ENCODE data around the gene PLA2G4B.

Gene PLA2G4B, protein sequence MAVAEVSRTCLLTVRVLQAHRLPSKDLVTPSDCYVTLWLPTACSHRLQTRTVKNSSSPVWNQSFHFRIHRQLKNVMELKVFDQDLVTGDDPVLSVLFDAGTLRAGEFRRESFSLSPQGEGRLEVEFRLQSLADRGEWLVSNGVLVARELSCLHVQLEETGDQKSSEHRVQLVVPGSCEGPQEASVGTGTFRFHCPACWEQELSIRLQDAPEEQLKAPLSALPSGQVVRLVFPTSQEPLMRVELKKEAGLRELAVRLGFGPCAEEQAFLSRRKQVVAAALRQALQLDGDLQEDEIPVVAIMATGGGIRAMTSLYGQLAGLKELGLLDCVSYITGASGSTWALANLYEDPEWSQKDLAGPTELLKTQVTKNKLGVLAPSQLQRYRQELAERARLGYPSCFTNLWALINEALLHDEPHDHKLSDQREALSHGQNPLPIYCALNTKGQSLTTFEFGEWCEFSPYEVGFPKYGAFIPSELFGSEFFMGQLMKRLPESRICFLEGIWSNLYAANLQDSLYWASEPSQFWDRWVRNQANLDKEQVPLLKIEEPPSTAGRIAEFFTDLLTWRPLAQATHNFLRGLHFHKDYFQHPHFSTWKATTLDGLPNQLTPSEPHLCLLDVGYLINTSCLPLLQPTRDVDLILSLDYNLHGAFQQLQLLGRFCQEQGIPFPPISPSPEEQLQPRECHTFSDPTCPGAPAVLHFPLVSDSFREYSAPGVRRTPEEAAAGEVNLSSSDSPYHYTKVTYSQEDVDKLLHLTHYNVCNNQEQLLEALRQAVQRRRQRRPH

GRCh38 chr15:41838400-41838897 lies at the start of gene PLA2G4B:
TSS of gene PLA2G4B (plus strand) at chr15:41838847. CDS start at chr15:41838914, 67 bp downstream.
- no peak for DNase-seq

DNA sequence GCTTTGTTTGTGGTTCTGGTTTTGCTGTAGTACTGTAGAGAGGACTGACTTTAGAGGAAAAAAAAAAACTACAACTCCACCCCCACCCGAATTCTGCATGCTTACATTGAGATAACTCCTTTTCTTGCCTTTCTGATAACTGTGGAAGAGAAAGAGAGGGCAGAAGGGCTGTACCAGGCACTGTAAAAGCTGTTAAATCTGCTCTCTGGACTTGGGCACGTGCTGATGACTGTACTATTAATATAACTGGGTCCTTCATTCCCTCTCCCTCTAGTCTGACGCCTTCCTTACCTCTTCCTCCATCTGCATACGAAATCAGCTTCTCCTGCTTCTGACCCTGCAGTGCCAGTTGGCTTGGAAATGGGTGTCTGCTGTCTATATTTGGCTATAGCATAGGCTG lies 49.4 kb upstream of the PLA2G4B start:
- DNase-seq = no peak

DNA sequence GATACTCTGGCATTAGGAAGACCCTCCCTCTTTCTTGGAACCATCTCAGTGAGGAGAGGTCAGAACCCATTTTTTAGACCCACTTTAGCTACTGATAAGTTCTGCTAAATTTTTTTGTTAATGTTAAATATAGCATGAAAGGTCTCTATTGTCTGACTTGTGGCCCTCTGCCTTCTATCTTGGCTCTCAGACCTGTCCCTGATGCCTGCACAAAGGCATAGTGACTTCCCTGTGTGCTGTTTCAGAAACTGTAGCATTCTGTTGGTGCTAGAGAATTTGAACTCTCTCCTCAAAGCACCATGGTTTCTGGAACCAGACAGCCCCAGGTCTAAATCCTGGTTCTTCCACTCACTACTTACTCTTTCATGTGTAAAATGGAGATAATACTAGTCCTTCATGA lies 49.0 kb upstream of the PLA2G4B start:
- DNase-seq = no peak

GRCh38 chr15:41790169-41790568 lies 48.5 kb upstream of the PLA2G4B start:
- DNase-seq = no peak

DNA sequence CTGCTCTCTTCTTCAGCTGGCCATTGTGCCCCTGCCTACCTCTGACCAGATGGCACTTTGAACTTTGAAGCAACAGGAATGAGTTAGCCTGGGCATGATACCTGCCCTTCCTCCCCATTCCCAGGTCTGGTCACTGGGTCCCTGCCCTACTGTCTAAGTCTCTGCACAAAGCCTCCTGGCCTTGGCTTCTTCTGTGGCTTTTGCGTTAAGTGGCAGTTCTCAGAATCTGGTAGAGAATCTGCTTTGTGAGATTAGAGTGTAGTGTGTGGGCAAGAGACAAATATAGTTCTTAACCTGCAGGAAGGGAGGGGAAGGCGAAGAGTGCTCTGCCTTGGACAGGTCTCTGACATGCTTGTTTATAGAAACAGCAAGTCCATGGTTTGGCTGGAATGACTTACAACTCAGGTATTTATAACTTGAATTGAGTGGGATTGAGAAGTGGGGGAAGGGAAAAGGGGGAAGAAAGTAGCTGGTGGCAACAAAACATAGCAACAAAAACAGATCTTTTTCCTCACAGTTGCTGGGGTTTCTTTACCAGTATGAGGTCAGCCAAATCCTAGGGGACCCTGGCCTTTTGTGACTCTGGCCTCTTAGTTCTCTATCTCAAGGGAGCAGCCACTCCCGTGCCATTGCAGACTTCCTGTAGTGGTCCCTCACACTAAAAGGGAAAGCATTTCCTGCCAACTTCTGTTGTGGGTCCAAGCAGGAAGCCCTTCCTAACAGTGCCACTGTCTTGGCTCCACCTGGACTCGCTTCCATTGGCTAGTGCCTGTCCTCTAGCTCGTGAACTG lies 47.7 kb upstream of the PLA2G4B start:
- DNase-seq = no peak

DNA sequence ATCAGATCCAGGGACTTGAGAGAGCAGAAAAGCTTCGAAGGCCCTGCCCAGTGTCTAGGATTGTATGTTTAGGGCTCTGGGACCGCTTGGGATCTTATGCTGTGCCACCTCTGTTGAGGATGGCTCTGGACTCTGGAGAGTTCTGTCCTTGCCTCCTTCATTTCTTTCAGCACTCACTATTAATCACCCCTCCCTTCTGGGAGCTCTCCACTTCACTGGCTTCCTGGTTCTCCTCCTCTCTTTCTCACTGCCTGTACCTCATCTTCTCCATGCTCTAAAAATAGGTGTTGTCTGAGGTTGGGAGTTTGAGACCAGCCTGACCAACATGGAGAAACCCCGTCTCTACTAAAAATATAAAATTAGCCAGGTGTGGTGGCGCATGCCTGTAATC lies 47.1 kb upstream of the PLA2G4B start:
- DNase-seq = no peak

- DNase-seq = no peak
These were observed 46.5 kb upstream of the PLA2G4B start for GRCh38 chr15:41792000-41792637.

- DNase-seq = no peak
These were observed 44.6 kb upstream of the PLA2G4B start for GRCh38 chr15:41794081-41794480.

- DNase-seq = no peak
These were observed 42.4 kb upstream of the PLA2G4B start for GRCh38 chr15:41795996-41796856.

DNA sequence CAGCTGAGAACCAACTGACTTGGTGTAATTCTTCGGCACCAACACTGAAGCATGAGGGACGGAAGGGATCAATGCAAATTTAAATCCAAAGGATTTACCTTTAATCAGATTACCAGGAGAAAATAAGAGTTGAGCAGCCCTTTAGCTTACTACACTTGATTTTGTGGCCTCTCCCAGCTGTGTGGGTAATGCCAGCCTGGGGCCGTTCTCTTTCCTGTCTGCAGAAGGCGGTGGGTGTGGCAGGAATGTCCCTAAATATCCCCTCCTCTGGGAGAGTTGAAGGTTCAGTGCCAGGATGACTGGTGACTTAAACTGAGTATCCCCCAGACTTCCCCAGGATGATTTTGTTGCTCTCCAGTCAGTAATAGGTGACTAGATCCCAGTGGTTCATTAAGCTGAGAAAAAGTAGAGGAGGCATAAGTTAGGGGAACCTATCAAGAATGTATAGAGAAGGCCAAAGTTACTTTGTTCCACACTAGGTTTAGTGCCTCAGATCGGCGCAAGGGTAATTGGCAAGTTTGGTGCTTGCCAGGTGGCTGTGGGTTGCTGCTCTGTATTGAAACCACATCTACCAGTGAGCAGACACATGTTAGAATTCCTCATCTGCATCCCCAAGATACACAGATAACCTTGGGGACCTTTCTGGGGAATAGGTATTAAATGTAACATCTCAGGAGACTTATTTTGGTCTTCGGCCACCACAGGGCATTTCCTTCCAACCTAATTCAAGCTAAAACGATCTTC lies 41.3 kb upstream of the PLA2G4B start:
- DNase-seq = no peak

GRCh38 chr15:41798607-41799487 lies 39.8 kb upstream of the PLA2G4B start:
- DNase-seq = no peak

- DNase-seq = no peak
These were observed 39.2 kb upstream of the PLA2G4B start for GRCh38 chr15:41799488-41799805.

GRCh38 chr15:41801185-41801584 lies 37.5 kb upstream of the PLA2G4B start:
- DNase-seq = no peak

DNA sequence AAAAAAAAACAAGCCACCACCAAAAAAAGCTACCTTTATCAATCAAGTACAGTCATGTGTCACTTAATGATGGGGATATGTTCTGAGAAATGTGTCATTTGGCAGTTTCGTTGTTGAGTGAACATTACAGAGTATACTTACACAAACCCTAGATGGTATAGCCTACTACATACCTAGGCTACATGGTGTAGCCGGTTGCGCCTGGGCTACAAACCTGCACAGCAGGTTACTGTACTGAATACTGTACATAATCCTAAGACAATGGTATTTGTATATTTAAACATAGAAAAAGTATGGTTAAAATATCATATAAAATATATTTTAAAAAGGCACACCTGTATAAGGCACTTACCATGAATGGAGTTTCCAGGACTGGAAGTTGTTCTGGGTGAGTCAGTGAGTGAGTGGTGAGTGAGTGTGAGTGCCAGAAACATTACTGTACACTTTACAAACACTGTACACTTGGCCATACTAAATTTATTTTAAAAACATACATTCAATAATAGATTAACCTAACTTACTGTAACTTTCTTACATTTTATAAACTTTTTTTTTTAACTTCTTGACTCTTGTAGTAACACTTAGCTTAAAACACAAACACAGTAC lies 36.7 kb upstream of the PLA2G4B start:
- no peak for DNase-seq

DNA sequence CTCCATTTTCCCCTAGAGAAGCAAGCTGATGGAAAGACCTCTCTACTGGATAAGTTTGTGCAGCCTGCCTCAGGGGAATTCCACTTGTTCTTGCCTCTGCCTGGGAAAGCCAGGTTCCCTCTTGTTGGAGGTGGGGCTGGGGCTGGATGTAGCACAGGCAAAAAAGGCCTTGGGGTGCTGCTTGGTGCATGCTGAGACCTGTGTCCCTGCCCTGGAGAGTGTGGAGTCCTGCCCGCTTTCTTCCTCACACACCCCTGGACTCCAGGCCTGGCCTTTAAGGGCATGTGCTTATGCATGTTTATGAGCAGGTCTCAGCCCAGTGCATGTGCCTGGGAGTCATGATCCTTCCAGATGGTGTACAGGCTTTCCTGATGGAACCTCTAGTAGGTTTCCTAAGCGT lies 34.3 kb upstream of the PLA2G4B start:
- DNase-seq = no peak

GRCh38 chr15:41804916-41805666 lies 33.6 kb upstream of the PLA2G4B start:
- no peak for DNase-seq

GRCh38 chr15:41805711-41806110 lies 32.9 kb upstream of the PLA2G4B start:
- no peak for DNase-seq

GRCh38 chr15:41806291-41807181 lies 32.1 kb upstream of the PLA2G4B start:
- DNase-seq = no peak
